A673 (cell line): ENCODE results near the gene UCN. TPM values are rescaled to one million over a fixed set of nuclear protein-coding genes. Genes with fewer than 3 reads are reported as not detected.

Source experiments
- BruUV-seq: library from RNA; stranded (reverse); fragments of 400-500 nt; replicated peaks from 2 replicates; lab custom pipeline; 2021; lab: Mats Ljungman, UMichigan
- CTCF ChIA-PET: fragments of 300-600 bp; sonication (Branson Sonifier 250); formaldehyde crosslinking; loops from one replicate; lab custom pipeline; 2022; ENCODE audit warnings: antibody characterized with exemption; lab: Charles Lee
- POLR2A ChIA-PET: fragments of 300-600 bp; sonication (Branson Sonifier 250); formaldehyde crosslinking; loops from one replicate; lab custom pipeline; 2022; ENCODE audit warnings: antibody characterized with exemption; ENCODE audit not compliant: low non-redundant PET; lab: Charles Lee
- DNase-seq: peaks from one replicate; pipeline ENCODE4 v3.0.0-alpha.2; 2015; ENCODE audit warnings: low spot score
- H3K27ac ChIP-seq: fragments of 200-600 bp; sonication (generic); 2 replicates; pipeline ENCODE4 v1.5.1; 2016; ENCODE audit warnings: mixed run types, low read depth, mild to moderate bottlenecking, mixed read lengths, antibody characterized with exemption, low read length; ENCODE audit not compliant: poor library complexity, severe bottlenecking
- H3K27me3 ChIP-seq: fragments of 200-600 bp; sonication (generic); replicated peaks from 2 replicates; pipeline ENCODE4 v1.6.1; 2017; ENCODE audit warnings: mixed run types, low read depth, mild to moderate bottlenecking, mixed read lengths, antibody characterized with exemption, low read length; ENCODE audit not compliant: insufficient read depth, poor library complexity
- H3K36me3 ChIP-seq: fragments of 200-600 bp; sonication (generic); 2 replicates; pipeline ENCODE4 v1.6.1; 2016; ENCODE audit warnings: mixed run types, mild to moderate bottlenecking, mixed read lengths, antibody characterized with exemption, low read length; ENCODE audit not compliant: insufficient read depth, poor library complexity, severe bottlenecking
- H3K4me1 ChIP-seq: fragments of 200-600 bp; sonication (generic); 2 replicates; pipeline ENCODE4 v1.6.1; 2017; ENCODE audit warnings: mixed run types, mild to moderate bottlenecking, mixed read lengths, antibody characterized with exemption, low read length; ENCODE audit not compliant: insufficient read depth, poor library complexity, severe bottlenecking
- H3K4me3 ChIP-seq: fragments of 200-600 bp; sonication (generic); 2 replicates; pipeline ENCODE4 v1.5.1; 2016; ENCODE audit warnings: low read depth, mixed run types, mild to moderate bottlenecking, mixed read lengths, low read length; ENCODE audit not compliant: poor library complexity, severe bottlenecking
- H3K9me3 ChIP-seq: fragments of 200-600 bp; sonication (generic); 2 replicates; pipeline ENCODE4 v1.6.1; 2016; ENCODE audit warnings: mixed run types, low read depth, mild to moderate bottlenecking, mixed read lengths, antibody characterized with exemption, low read length; ENCODE audit not compliant: poor library complexity, severe bottlenecking
- EZH2 ChIP-seq: fragments of 200-600 bp; sonication (generic); IDR thresholded peaks from 2 replicates; pipeline ENCODE4 v1.6.1; 2017; ENCODE audit warnings: borderline replicate concordance, low read depth, mild to moderate bottlenecking, mixed read lengths, antibody characterized with exemption, low read length; ENCODE audit not compliant: poor library complexity, severe bottlenecking
- intact Hi-C: fragments of 100-400 bp; cut with micrococcal nuclease; formaldehyde crosslinking; loops from one replicate; pipeline ENCODE4 v1.10.0; 2022; ENCODE audit not compliant: unreplicated experiment
- total RNA-seq: library from RNA; stranded (reverse); gene quantifications from 2 replicates; pipeline ENCODE4 v1.2.3, GENCODE V29; 2021
- TF ChIP-seq, protein P1 (sequence below): fragments of 300-800, 200-600 bp; sonication (generic); conservative IDR thresholded peaks from 2 replicates; pipeline ENCODE4 v1.5.1; 2017; ENCODE audit warnings: low read depth, mild to moderate bottlenecking, antibody characterized with exemption, low read length, moderate library complexity, mixed read lengths

The UCN gene
- total RNA-seq, 1 experiment from 2014 or later, result 0.64 TPM

- Histone ChIP-seq H3K27ac (no peak overlapping the region), H3K27me3 (no peaks in the 10 kb centered on the region), H3K4me1 (no peaks in the 10 kb centered on the region), H3K36me3 (no peaks in the 10 kb centered on the region), H3K4me3 (no peak overlapping the region), H3K9me3 (no peaks in the 10 kb centered on the region)
- no peak for DNase-seq
- ChIA-PET POLR2A (no interaction called here), CTCF (interaction anchor here (0.7 kb wide), 1 partner anchor 41 kb away, joined by 3 read pairs; no protein-coding TSS in a partner anchor)
- no TSS peak for BruUV-seq
- no peak for TF ChIP-seq EZH2
- intact Hi-C loops, result no loop called here
Measured at GRCh38 chr2:27314709-27315108, 6.5 kb upstream of the UCN start.

DNA sequence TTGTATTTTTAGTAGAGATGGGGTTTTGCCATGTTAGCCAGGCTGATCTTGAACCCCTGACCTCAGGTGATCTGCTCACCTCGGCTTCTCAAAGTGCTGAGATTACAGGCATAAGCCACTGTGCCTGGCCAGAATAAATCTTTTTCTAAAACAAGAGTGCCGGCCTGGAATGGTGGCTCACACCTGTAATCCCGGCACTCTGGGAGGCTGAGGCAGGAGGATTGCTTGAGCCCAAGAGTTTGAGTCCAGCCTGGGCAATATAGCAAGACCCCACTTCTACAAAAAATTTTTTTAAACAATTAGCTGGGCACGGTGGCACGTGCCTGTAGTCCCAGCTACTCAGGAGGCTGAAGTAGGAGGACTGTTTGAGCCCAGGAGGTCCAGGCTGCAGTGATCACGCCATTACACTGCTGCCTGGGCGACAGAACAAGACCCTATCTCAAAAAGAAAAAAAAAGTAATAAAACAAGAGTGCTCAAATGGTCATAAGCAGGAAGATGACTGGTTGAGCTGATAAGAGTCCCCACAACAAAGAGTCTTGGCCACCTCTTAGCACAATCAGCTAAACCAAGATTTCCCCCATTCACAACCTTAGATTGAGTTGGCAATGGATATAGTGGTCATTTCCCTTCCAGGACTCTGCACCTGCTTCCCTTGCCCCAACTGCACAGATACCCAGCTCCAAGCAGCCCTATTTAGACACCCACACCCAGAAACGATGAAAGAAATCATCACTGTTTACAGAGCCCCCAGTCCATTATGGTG, 5.8 kb upstream of the UCN start:
- CTCF ChIA-PET, result interaction anchor here (0.7 to 0.8 kb wide), 2 partner anchors 11 to 41 kb away, joined by 3 read pairs; no protein-coding TSS in a partner anchor
- H3K36me3 ChIP-seq, result no peaks in the 10 kb centered on the region
- TF ChIP-seq, protein P1, sequence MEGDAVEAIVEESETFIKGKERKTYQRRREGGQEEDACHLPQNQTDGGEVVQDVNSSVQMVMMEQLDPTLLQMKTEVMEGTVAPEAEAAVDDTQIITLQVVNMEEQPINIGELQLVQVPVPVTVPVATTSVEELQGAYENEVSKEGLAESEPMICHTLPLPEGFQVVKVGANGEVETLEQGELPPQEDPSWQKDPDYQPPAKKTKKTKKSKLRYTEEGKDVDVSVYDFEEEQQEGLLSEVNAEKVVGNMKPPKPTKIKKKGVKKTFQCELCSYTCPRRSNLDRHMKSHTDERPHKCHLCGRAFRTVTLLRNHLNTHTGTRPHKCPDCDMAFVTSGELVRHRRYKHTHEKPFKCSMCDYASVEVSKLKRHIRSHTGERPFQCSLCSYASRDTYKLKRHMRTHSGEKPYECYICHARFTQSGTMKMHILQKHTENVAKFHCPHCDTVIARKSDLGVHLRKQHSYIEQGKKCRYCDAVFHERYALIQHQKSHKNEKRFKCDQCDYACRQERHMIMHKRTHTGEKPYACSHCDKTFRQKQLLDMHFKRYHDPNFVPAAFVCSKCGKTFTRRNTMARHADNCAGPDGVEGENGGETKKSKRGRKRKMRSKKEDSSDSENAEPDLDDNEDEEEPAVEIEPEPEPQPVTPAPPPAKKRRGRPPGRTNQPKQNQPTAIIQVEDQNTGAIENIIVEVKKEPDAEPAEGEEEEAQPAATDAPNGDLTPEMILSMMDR, result no peak
- TF ChIP-seq EZH2, result no peak
- DNase-seq, result no peak
- no peak overlapping the region for H3K4me3 ChIP-seq
- no peak overlapping the region for H3K27ac ChIP-seq
- no peaks in the 10 kb centered on the region for H3K9me3 ChIP-seq
- no TSS peak for BruUV-seq
- intact Hi-C loops, result no loop called here
- POLR2A ChIA-PET, result no interaction called here
- H3K4me1 ChIP-seq, result no peaks in the 10 kb centered on the region
- no peaks in the 10 kb centered on the region for H3K27me3 ChIP-seq

DNA sequence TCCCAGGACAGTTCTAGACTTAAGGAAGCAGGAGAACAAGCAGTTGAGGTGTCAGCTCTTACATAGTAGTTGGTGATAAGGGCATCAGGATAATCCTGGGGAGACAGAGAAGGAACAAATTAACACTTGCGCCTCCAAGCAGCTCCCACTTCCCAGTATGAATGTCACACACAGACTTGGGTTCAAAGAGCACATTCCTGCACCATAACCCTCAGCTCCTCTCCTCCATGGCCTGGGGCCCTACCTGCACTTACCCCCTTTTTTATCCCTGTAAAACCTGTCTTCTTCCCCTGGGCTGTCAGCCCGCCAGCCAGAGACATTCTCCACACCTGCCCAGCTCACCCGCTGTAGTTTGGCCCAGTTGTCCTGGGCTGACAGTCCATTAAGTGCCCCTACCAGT, 3.9 kb upstream of the UCN start:
- Histone ChIP-seq H3K4me3 (no peak overlapping the region), H3K4me1 (peaks cover 8% of the 10 kb centered on the region), H3K27ac (no peak overlapping the region), H3K27me3 (peaks cover 13% of the 10 kb centered on the region), H3K9me3 (no peaks in the 10 kb centered on the region), H3K36me3 (no peaks in the 10 kb centered on the region)
- intact Hi-C loops, result no loop called here
- ChIA-PET POLR2A (no interaction called here), CTCF (no interaction called here)
- BruUV-seq, result no TSS peak
- no peak for DNase-seq
- TF ChIP-seq EZH2, result no peak
- TF ChIP-seq, protein P1, result no peak
